ENCODE data around the gene GPR137B. TPM values are rescaled to one million over a fixed set of nuclear protein-coding genes. Genes with fewer than 3 reads are reported as not detected.

The GPR137B gene
- polyA plus RNA-seq, 5 donors, result 6.5 to 17.5 (median 11.1) TPM

DNA sequence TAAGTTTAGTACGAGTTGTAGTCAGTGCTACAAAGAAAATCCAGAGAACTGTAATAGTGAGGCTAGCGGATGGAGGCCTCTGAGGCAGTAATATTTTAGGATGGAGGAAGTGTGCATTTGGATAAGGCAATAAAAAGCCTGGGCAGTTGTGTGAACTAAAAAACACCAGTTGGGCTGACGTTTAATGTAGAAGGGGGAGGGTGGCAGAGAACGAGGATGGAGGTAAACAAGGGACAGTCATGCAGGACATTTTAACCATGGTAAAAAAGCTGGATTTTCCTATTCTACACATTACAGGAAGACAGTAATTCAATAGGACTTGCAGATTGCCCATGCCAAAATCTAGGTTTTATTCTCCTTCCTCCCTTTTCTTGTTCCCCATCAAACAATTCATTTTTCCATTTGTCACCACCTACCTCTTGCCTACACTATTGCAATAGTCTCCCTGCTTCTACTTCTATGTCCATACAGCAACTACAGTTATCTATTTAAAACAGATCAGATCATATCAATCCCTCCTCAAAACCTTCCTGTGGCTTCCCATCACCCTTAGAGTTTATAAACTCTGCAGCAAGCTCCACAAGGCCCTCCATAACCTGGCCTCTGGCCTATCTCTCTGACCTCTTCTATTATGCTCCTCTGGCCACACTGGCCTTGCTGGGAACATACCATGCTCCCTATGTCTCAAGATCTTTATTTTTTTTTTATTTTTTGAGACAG, 111.7 kb downstream of the GPR137B start:
- DNase-seq, result no peak

DNA sequence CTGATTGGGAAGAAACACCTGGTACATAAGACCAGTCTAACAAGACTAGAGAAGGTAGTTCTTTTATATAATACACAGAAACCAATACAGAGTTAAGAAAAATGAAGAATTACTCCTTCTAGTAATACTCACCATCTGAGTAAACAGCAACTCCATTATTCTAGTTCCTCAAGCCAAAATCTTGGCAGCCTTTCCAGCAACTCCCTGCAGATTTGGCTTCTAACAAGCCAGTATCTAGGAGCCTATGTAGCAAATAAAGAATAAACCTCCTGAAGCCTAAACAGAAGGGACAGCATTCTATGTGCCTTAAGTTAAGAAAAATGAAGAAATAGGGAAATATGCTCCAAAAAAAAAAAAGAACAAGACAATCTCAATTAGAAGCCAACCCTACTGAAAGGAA, 114.9 kb downstream of the GPR137B start:
- no peak for DNase-seq

DNA sequence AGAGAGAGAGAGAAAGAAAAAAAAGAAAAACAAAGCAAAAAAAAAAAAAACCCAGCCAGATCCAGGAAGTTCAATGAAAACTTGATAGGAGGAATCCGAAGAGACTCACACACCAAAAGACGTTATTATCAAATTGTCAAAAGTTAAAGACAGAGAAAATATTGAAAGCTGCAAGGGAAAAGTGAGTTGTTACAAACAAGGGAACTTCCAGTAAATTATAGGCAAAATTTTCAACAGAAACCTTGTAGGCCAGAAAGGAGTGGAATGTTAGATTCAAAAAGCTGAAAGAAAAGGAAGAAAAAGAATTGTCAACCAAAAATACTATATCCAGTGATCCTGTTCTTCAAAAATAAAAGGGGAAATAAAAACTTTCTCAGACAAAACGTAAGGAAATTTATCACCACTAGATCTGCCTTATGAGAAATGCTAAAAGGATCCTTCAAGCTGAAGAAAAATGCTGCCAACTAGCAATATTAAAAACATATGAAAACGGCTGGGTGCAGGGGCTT, 115.8 kb downstream of the GPR137B start:
- no peak for DNase-seq

Other genes with a start within 250 kb of the GPR137B start
- gene NID1, start 77.4 kb upstream of the GPR137B start, polyA plus RNA-seq (ENCODE audit: insufficient read depth in 1 of 5, insufficient read length in 5 of 5, low replicate concordance in 1 of 5), result 100 to 1,000 TPM; 181 to 249 (median 204) TPM
- gene ERO1B, start 139.4 kb downstream of the GPR137B start, polyA plus RNA-seq (ENCODE audit: insufficient read depth in 1 of 5, insufficient read length in 5 of 5, low replicate concordance in 1 of 5), result 10 to 100 TPM in 3 of 5 donors, 1 to 10 TPM in 2; 6.6 to 12.5 (median 10.5) TPM

Data from right lung (tissue), 5 donors.